BLaER1 treated with 17β-estradiol and CSF1 and Interleukin-3, amounts not matched to agents 10 nM and 100 nM (cell line): ENCODE results near the gene HSPB1.
"Not testable (repeated sequence)": the region's sequence is repeated elsewhere in the genome, so short reads cannot be mapped to it uniquely, and the experiment has no call there.

Source experiments
- H3K27ac ChIP-seq, 11 experiments: shearing (Covaris generic); formaldehyde crosslinking; 2 replicates each; pipeline ENCODE4 v1.8.1; 2022
- H3K27me3 ChIP-seq, 11 experiments: shearing (Covaris generic); formaldehyde crosslinking; 2 replicates each; pipeline ENCODE4 v1.8.1; 2022
- H3K36me3 ChIP-seq, 11 experiments: shearing (Covaris generic); formaldehyde crosslinking; 2 replicates each; pipeline ENCODE4 v1.8.1; 2022
- H3K4me1 ChIP-seq, 10 experiments: shearing (Covaris generic); formaldehyde crosslinking; 2 replicates each; pipeline ENCODE4 v1.8.1; 2022
- H3K4me2 ChIP-seq, 11 experiments: shearing (Covaris generic); formaldehyde crosslinking; 2 replicates each; pipeline ENCODE4 v1.8.1; 2022
- H3K4me3 ChIP-seq, 10 experiments: shearing (Covaris generic); formaldehyde crosslinking; 2 replicates each; pipeline ENCODE4 v1.8.1; 2022
- H3K9ac ChIP-seq, 11 experiments: shearing (Covaris generic); formaldehyde crosslinking; 2 replicates each; pipeline ENCODE4 v1.8.1; 2022
- H3K9me3 ChIP-seq, 11 experiments: shearing (Covaris generic); formaldehyde crosslinking; replicated peaks in 1 of 11; 2 replicates each; pipeline ENCODE4 v1.8.1; 2022
- H4K20me1 ChIP-seq, 11 experiments: shearing (Covaris generic); formaldehyde crosslinking; 2 replicates each; pipeline ENCODE4 v1.8.1; 2022
- Cebpa-rat ChIP-seq, 11 experiments: shearing (Covaris generic); IDR thresholded peaks; 2 replicates each; pipeline ENCODE4 v1.8.1; 2022

Gene HSPB1

GRCh38 chr7:76283254-76284159 is 19.0 kb upstream of the HSPB1 start:
- Histone ChIP-seq H3K4me1 (peaks cover 0 to 39% (median 28%) of the 10 kb centered on the region in 10 experiments; a peak in 18 of 20 replicates), H3K9ac (no peak overlapping the region; a peak in 1 of 22 replicates), H4K20me1 (peaks cover 0 to 6% (median 0%) of the 10 kb centered on the region in 11 experiments; a peak in 5 of 22 replicates), H3K4me3 (peak overlapping the region in 9 of 10 experiments; percentile 51 to 73 (median 62); a peak in 15 of 20 replicates), H3K27ac (no peak overlapping the region), H3K4me2 (peak overlapping the region in 9 of 11 experiments; percentile 81 to 97 (median 95); a peak in 18 of 22 replicates), H3K27me3 (peaks cover 59 to 74% (median 71%) of the 10 kb centered on the region in 11 experiments), H3K9me3 (peaks cover 0 to 5% (median 0%) of the 10 kb centered on the region in 11 experiments; a peak in 2 of 22 replicates), H3K36me3 (no peaks in the 10 kb centered on the region)
- TF ChIP-seq Cebpa-rat (IDR thresholded peaks at IDR 0.05), result no peak

GRCh38 chr7:76285604-76286374 is 16.7 kb upstream of the HSPB1 start:
- peak overlapping the region in 7 of 11 experiments; percentile 22 to 49 (median 39); a peak in 8 of 22 replicates for H3K4me2 ChIP-seq
- H3K9ac ChIP-seq, result no peak overlapping the region
- peaks cover 5 to 58% (median 45%) of the 10 kb centered on the region in 10 experiments for H3K4me1 ChIP-seq
- no peak for TF ChIP-seq Cebpa-rat (IDR thresholded peaks at IDR 0.05)
- H3K36me3 ChIP-seq, result no peaks in the 10 kb centered on the region
- H3K4me3 ChIP-seq, result no peak overlapping the region
- H4K20me1 ChIP-seq, result peaks cover 0 to 6% (median 0%) of the 10 kb centered on the region in 11 experiments; a peak in 4 of 22 replicates
- H3K27ac ChIP-seq, result no peak overlapping the region
- no peaks in the 10 kb centered on the region for H3K9me3 ChIP-seq
- H3K27me3 ChIP-seq, result peaks cover 42 to 51% (median 49%) of the 10 kb centered on the region in 11 experiments

- H3K27me3 ChIP-seq, result peaks cover 30 to 40% (median 38%) of the 10 kb centered on the region in 11 experiments
- no peaks in the 10 kb centered on the region for H3K9me3 ChIP-seq
- H3K36me3 ChIP-seq, result no peaks in the 10 kb centered on the region
- H3K4me2 ChIP-seq, result peak overlapping the region in 9 of 11 experiments; percentile 9 to 49 (median 31); a peak in 15 of 22 replicates
- H4K20me1 ChIP-seq, result peaks cover 0 to 6% (median 0%) of the 10 kb centered on the region in 11 experiments; a peak in 4 of 22 replicates
- TF ChIP-seq Cebpa-rat (IDR thresholded peaks at IDR 0.05), result no peak
- peak overlapping the region in 1 of 11 experiments; percentile 29; a peak in 2 of 22 replicates for H3K9ac ChIP-seq
- H3K4me3 ChIP-seq, result no peak overlapping the region
- no peak overlapping the region for H3K27ac ChIP-seq
- peaks cover 13 to 61% (median 53%) of the 10 kb centered on the region in 10 experiments for H3K4me1 ChIP-seq
These were observed 15.6 kb upstream of the HSPB1 start for GRCh38 chr7:76286842-76287403.

GRCh38 chr7:76290847-76291350 is 11.6 kb upstream of the HSPB1 start:
- H3K27me3 ChIP-seq, H3K36me3 ChIP-seq, H3K9me3 ChIP-seq, H4K20me1 ChIP-seq: not testable (repeated sequence)
- peak overlapping the region in 10 of 11 experiments; percentile 58 to 84 (median 80); a peak in 20 of 22 replicates for H3K9ac ChIP-seq
- H3K27ac ChIP-seq, result peak overlapping the region; percentile 1 to 94 (median 91); a peak in 21 of 22 replicates
- H3K4me1 ChIP-seq, result peaks cover 53 to 92% (median 88%) of the 10 kb centered on the region in 10 experiments
- H3K4me3 ChIP-seq, result peak overlapping the region in 5 of 10 experiments; percentile 34 to 67 (median 39); a peak in 5 of 20 replicates
- peak overlapping the region; percentile 91 to 97 (median 92) for H3K4me2 ChIP-seq

GRCh38 chr7:76291351-76292212 is 10.9 kb upstream of the HSPB1 start:
- H3K4me3 ChIP-seq, result peak overlapping the region; percentile 36 to 67 (median 46); a peak in 17 of 20 replicates

GRCh38 chr7:76292213-76292573 is 10.3 kb upstream of the HSPB1 start:
- Histone ChIP-seq H3K4me2 (peak overlapping the region; percentile 91 to 97 (median 92)), H4K20me1 (no peaks in the 10 kb centered on the region), H3K27me3 (no peaks in the 10 kb centered on the region), H3K27ac (peak overlapping the region; percentile 82 to 94 (median 91)), H3K4me3 (peak overlapping the region; percentile 36 to 67 (median 46); a peak in 17 of 20 replicates), H3K9ac (peak overlapping the region; percentile 74 to 84 (median 80)), H3K9me3 (no peaks in the 10 kb centered on the region), H3K4me1 (peaks cover 66 to 94% (median 89%) of the 10 kb centered on the region in 10 experiments), H3K36me3 (no peaks in the 10 kb centered on the region)
- TF ChIP-seq Cebpa-rat (IDR thresholded peaks at IDR 0.05), result peak in 7 of 11 experiments; percentile 57 to 93 (median 80); a peak in 14 of 22 replicates

More at GRCh38 chr7:76291351-76292212, 10.9 kb upstream of the HSPB1 start:
- H3K9me3 ChIP-seq, result no peaks in the 10 kb centered on the region
- H3K27ac ChIP-seq, result peak overlapping the region; percentile 82 to 94 (median 91)
- no peaks in the 10 kb centered on the region for H3K27me3 ChIP-seq
- peak overlapping the region; percentile 74 to 84 (median 80) for H3K9ac ChIP-seq
- H3K4me1 ChIP-seq, result peaks cover 60 to 94% (median 89%) of the 10 kb centered on the region in 10 experiments
- no peaks in the 10 kb centered on the region for H4K20me1 ChIP-seq
- TF ChIP-seq Cebpa-rat (IDR thresholded peaks at IDR 0.05), result no peak; a peak in 1 of 22 replicates
- H3K36me3 ChIP-seq, result no peaks in the 10 kb centered on the region
- H3K4me2 ChIP-seq, result peak overlapping the region; percentile 91 to 97 (median 92)

GRCh38 chr7:76292911-76293310 is 9.6 kb upstream of the HSPB1 start:
- H3K36me3 ChIP-seq, H3K4me3 ChIP-seq, H3K27me3 ChIP-seq, H4K20me1 ChIP-seq, H3K9me3 ChIP-seq: not testable (repeated sequence)
- H3K27ac ChIP-seq, result peak overlapping the region in 10 of 11 experiments; percentile 88 to 94 (median 91); a peak in 21 of 22 replicates
- peaks cover 66 to 94% (median 88%) of the 10 kb centered on the region in 10 experiments for H3K4me1 ChIP-seq
- H3K4me2 ChIP-seq, result peak overlapping the region; percentile 91 to 97 (median 92)
- peak overlapping the region in 8 of 11 experiments; percentile 74 to 84 (median 82); a peak in 16 of 22 replicates for H3K9ac ChIP-seq
